NCI-H69 (cell line): ENCODE data around the gene EIF2D.

Experiments used
- DNase-seq: peaks from one replicate; lab custom pipeline; 2025; lab: John Stamatoyannopoulos, UW

The EIF2D gene

GRCh38 chr1:206547104-206547503 is 65.2 kb downstream of the EIF2D start:
- peak; percentile 54 for DNase-seq

GRCh38 chr1:206545351-206545750 is 66.9 kb downstream of the EIF2D start:
- DNase-seq, result no peak

GRCh38 chr1:206544562-206545257 is 67.6 kb downstream of the EIF2D start:
- peak; percentile 81 for DNase-seq
